K562 (cell line): ENCODE measurements around the gene RASSF3. TPM values are rescaled to one million over a fixed set of nuclear protein-coding genes. Genes with fewer than 3 reads are reported as not detected.

Experiments used
- DDX20 ChIP-seq: fragments of 450-650 bp; IDR thresholded peaks from 2 replicates; pipeline ENCODE4 v1.6.1; 2016; ENCODE audit warnings: missing genetic modification characterization, low read depth, mild to moderate bottlenecking, missing compliant biosample characterization, moderate library complexity
- FOSL1 ChIP-seq: fragments of 200-800 bp; sonication (Bioruptor generic); conservative IDR thresholded peaks from 2 replicates; pipeline ENCODE4 v1.6.1; 2016; ENCODE audit warnings: missing genetic modification characterization, missing compliant biosample characterization
- HNRNPH1 ChIP-seq: fragments of 200-400 bp; formaldehyde crosslinking; optimal IDR thresholded peaks from 2 replicates; pipeline ENCODE3; 2017; ENCODE audit warnings: low read depth, mild to moderate bottlenecking, low read length, moderate library complexity
- MAFF ChIP-seq: IDR thresholded peaks from 2 replicates; pipeline ENCODE4 v1.6.1; 2012; ENCODE audit warnings: low read length, improper control_type of control experiment
- MLLT1 ChIP-seq, 2 experiments: fragments of 450-650 bp; IDR thresholded peaks; 2 replicates each; pipeline ENCODE4 v1.6.1; 2016
- ZKSCAN8 ChIP-seq: fragments of 200-800 bp; sonication (Bioruptor generic); IDR thresholded peaks from 2 replicates; pipeline ENCODE4 v1.6.1; 2016; ENCODE audit warnings: missing genetic modification characterization, missing compliant biosample characterization
- polyA plus RNA-seq, 8 experiments: library from polyadenylated mRNA; depleted of rRNA in 4 of 8; stranded (reverse) in 5 of 8; unstranded in 3 of 8; fragments of >200 nt; fragmentation: Nextera tagmentation in 2 of 8; fragmentation: Illumina TruSeq in 1 of 8; extraction: Ambion mirVana in 2 of 8; extraction: Trizol in 1 of 8; gene quantifications; 2 replicates each; pipeline versions ENCODE4 v1.2.1 to v1.2.3, GENCODE V29; 2011 to 2014; ENCODE audit warnings: inconsistent platforms in 1 of 8, missing spikeins in 1 of 8
- total RNA-seq, 7 experiments: library from RNA; depleted of rRNA in 6 of 7; stranded (reverse); fragments of >200 nt in 6 of 7; fragmentation: Illumina TruSeq in 2 of 7; extraction: Trizol in 2 of 7; gene quantifications; 2 replicates each; pipeline versions ENCODE4 v1.2.1 to v1.2.3, GENCODE V29; 2011 to 2021; ENCODE audit warnings: low replicate concordance in 1 of 7
- TF ChIP-seq, protein P1 (sequence below): sonication (generic); formaldehyde crosslinking; IDR thresholded peaks from 2 replicates; pipeline ENCODE4 v1.4.0; 2020; ENCODE audit warnings: mild to moderate bottlenecking, missing genetic modification reagents
- TF ChIP-seq, protein P2 (sequence below): sonication (generic); formaldehyde crosslinking; IDR thresholded peaks from 2 replicates; pipeline ENCODE4 v1.8.0; 2022; ENCODE audit warnings: mild to moderate bottlenecking, missing genetic modification reagents
- TF ChIP-seq, protein P3 (sequence below), 2 experiments: fragments of 450-650 bp in 1 of 2; sonication (generic) in 1 of 2; formaldehyde crosslinking in 1 of 2; IDR thresholded peaks in 1 of 2; conservative IDR thresholded peaks in 1 of 2; 2 replicates each; pipeline versions ENCODE4 v1.6.1 to v1.8.1; 2016 to 2023; ENCODE audit warnings: mild to moderate bottlenecking in 2 of 2, moderate library complexity in 2 of 2, inconsistent platforms in 1 of 2, missing genetic modification reagents in 1 of 2
- TF ChIP-seq, protein P4 (sequence below), 2 experiments: fragments of 450-650 bp in 1 of 2; sonication (generic) in 1 of 2; formaldehyde crosslinking in 1 of 2; IDR thresholded peaks; 2 replicates each; pipeline versions ENCODE4 v1.7.1 to v1.9.0; 2016 to 2022; ENCODE audit warnings: inconsistent platforms in 1 of 2, mild to moderate bottlenecking in 1 of 2, missing genetic modification reagents in 1 of 2

The RASSF3 gene
- total and polyA plus RNA-seq, 9 of the 15 experiments (the other 6 are each of a cell fraction or from before 2014, with no cell fraction given) = 3.7 to 39.2 (median 20.2) TPM

DNA sequence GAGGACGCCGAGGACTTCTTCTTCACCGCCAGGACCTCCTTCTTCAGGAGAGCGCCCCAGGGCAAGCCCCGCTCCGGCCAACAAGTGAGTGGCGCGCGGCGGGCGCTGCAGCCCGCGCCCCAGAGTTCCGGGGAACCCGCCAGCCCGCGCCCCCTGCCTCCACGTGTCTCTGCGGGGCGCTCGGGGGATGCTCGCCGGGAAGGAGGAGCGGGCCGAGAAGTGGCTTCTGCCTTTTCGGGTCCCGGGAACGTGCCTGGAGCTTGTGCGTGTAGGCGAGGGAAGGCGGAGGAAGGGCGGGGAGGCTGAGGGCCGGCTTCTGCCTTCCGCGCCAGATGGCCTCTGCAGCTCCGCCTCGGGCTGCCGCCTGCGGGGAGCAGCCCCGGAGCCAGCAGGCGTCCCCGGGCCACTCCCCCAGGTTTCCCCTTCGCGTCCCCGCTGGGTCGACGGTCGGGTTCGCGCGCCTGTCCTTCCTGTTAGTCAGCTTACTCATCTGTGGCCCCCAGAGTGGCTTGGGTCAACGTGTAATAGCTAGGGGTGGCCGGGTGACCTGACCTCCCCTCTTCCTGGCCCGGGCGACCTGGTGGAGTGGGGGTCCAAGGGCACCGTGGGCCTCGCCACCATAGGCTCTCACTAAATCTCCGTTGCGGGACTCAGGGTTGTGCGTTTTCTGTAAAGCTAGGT, 505 bp downstream of the RASSF3 start (continued):
- TF ChIP-seq, protein P1, sequence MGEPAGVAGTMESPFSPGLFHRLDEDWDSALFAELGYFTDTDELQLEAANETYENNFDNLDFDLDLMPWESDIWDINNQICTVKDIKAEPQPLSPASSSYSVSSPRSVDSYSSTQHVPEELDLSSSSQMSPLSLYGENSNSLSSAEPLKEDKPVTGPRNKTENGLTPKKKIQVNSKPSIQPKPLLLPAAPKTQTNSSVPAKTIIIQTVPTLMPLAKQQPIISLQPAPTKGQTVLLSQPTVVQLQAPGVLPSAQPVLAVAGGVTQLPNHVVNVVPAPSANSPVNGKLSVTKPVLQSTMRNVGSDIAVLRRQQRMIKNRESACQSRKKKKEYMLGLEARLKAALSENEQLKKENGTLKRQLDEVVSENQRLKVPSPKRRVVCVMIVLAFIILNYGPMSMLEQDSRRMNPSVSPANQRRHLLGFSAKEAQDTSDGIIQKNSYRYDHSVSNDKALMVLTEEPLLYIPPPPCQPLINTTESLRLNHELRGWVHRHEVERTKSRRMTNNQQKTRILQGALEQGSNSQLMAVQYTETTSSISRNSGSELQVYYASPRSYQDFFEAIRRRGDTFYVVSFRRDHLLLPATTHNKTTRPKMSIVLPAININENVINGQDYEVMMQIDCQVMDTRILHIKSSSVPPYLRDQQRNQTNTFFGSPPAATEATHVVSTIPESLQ (CRISPR knock-in tag) = no peak
- TF ChIP-seq MAFF (no peak), HNRNPH1 (no peak), ZKSCAN8 (CRISPR knock-in tag) (no peak), FOSL1 (peak; percentile 51; the same call in 1 of the 2 replicates), MLLT1 (IDR thresholded peaks at IDR 0.05) (no peak), DDX20 (no peak)
- TF ChIP-seq, protein P2, sequence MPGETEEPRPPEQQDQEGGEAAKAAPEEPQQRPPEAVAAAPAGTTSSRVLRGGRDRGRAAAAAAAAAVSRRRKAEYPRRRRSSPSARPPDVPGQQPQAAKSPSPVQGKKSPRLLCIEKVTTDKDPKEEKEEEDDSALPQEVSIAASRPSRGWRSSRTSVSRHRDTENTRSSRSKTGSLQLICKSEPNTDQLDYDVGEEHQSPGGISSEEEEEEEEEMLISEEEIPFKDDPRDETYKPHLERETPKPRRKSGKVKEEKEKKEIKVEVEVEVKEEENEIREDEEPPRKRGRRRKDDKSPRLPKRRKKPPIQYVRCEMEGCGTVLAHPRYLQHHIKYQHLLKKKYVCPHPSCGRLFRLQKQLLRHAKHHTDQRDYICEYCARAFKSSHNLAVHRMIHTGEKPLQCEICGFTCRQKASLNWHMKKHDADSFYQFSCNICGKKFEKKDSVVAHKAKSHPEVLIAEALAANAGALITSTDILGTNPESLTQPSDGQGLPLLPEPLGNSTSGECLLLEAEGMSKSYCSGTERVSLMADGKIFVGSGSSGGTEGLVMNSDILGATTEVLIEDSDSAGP (CRISPR knock-in tag) = no peak
- TF ChIP-seq, protein P3, sequence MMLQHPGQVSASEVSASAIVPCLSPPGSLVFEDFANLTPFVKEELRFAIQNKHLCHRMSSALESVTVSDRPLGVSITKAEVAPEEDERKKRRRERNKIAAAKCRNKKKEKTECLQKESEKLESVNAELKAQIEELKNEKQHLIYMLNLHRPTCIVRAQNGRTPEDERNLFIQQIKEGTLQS (IDR thresholded peaks at IDR 0.05) = peak; percentile 34
- TF ChIP-seq, protein P3 (CRISPR knock-in tag; conservative IDR thresholded peaks at IDR 0.05) = no peak
- TF ChIP-seq, protein P4, sequence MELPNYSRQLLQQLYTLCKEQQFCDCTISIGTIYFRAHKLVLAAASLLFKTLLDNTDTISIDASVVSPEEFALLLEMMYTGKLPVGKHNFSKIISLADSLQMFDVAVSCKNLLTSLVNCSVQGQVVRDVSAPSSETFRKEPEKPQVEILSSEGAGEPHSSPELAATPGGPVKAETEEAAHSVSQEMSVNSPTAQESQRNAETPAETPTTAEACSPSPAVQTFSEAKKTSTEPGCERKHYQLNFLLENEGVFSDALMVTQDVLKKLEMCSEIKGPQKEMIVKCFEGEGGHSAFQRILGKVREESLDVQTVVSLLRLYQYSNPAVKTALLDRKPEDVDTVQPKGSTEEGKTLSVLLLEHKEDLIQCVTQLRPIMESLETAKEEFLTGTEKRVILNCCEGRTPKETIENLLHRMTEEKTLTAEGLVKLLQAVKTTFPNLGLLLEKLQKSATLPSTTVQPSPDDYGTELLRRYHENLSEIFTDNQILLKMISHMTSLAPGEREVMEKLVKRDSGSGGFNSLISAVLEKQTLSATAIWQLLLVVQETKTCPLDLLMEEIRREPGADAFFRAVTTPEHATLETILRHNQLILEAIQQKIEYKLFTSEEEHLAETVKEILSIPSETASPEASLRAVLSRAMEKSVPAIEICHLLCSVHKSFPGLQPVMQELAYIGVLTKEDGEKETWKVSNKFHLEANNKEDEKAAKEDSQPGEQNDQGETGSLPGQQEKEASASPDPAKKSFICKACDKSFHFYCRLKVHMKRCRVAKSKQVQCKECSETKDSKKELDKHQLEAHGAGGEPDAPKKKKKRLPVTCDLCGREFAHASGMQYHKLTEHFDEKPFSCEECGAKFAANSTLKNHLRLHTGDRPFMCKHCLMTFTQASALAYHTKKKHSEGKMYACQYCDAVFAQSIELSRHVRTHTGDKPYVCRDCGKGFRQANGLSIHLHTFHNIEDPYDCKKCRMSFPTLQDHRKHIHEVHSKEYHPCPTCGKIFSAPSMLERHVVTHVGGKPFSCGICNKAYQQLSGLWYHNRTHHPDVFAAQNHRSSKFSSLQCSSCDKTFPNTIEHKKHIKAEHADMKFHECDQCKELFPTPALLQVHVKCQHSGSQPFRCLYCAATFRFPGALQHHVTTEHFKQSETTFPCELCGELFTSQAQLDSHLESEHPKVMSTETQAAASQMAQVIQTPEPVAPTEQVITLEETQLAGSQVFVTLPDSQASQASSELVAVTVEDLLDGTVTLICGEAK (IDR thresholded peaks at IDR 0.05) = 0 out of 2 replicates have a peak, but pooled peaks have one; percentile 19
- TF ChIP-seq, protein P4 (CRISPR knock-in tag; IDR thresholded peaks at IDR 0.05) = no peak
